Esophagus muscularis mucosa (tissue), 4 donors: ENCODE results near the gene TAF6.

Experiments
- CTCF ChIP-seq, 3 experiments: fragments of 200-600 bp in 2 of 3; fragments of 450-650 bp in 1 of 3; sonication (generic) in 2 of 3; IDR thresholded peaks; one replicate each; pipeline ENCODE4 v1.5.1; 2017 to 2019; ENCODE audit warnings: antibody characterized with exemption in 3 of 3, mild to moderate bottlenecking in 2 of 3, moderate library complexity in 1 of 3
- EP300 ChIP-seq: sonication (generic); formaldehyde crosslinking; IDR thresholded peaks from one replicate; pipeline ENCODE4 v1.6.1; 2017; ENCODE audit warnings: antibody characterized with exemption
- POLR2A ChIP-seq: fragments of 450-650 bp; IDR thresholded peaks from one replicate; pipeline ENCODE4 v1.6.1; 2017; ENCODE audit warnings: antibody characterized with exemption, moderate library complexity, mild to moderate bottlenecking, low read depth
- POLR2AphosphoS5 ChIP-seq, 2 donors: sonication (generic); formaldehyde crosslinking; IDR thresholded peaks; one replicate each; pipeline ENCODE4 v1.6.1; 2017; ENCODE audit warnings: antibody characterized with exemption in 2 of 2

GRCh38 chr7:100089458-100090196 is 29.5 kb downstream of the TAF6 start:
- TF ChIP-seq POLR2AphosphoS5 (IDR thresholded peaks at IDR 0.05) = no peak
- TF ChIP-seq POLR2A = no peak
- no peak for TF ChIP-seq EP300
- no peak for TF ChIP-seq CTCF (IDR thresholded peaks at IDR 0.05)
